ENCODE data around the gene UVRAG.

GRCh38 chr11:76172583-76172982 is 357.6 kb downstream of the UVRAG start:
- TF ChIP-seq CTCF (optimal IDR thresholded peaks at IDR 0.05 in 1 of 3, IDR thresholded peaks at IDR 0.05 in 1 of 3, conservative IDR thresholded peaks at IDR 0.05 in 1 of 3; ENCODE audit: extremely low read depth in 1 of 3, insufficient read depth in 2 of 3, low read length in 3 of 3) (no peak), EZH2 (IDR thresholded peaks at IDR 0.05; ENCODE audit: low read length) (no peak)
